ENCODE results near the gene LPGAT1. TPM values are rescaled to one million over a fixed set of nuclear protein-coding genes. Genes with fewer than 3 reads are reported as not detected.

LPGAT1 gene
- total RNA-seq, 1 donor from 2014 or later = 35.5 TPM

GRCh38 chr1:211762206-211762605 is 68.4 kb downstream of the LPGAT1 start:
- no peak for DNase-seq (ENCODE audit: low read depth)
- TF ChIP-seq, protein P1, sequence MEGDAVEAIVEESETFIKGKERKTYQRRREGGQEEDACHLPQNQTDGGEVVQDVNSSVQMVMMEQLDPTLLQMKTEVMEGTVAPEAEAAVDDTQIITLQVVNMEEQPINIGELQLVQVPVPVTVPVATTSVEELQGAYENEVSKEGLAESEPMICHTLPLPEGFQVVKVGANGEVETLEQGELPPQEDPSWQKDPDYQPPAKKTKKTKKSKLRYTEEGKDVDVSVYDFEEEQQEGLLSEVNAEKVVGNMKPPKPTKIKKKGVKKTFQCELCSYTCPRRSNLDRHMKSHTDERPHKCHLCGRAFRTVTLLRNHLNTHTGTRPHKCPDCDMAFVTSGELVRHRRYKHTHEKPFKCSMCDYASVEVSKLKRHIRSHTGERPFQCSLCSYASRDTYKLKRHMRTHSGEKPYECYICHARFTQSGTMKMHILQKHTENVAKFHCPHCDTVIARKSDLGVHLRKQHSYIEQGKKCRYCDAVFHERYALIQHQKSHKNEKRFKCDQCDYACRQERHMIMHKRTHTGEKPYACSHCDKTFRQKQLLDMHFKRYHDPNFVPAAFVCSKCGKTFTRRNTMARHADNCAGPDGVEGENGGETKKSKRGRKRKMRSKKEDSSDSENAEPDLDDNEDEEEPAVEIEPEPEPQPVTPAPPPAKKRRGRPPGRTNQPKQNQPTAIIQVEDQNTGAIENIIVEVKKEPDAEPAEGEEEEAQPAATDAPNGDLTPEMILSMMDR (conservative IDR thresholded peaks at IDR 0.05; ENCODE audit: low read depth, low read length) = no peak

GRCh38 chr1:211761400-211761799 is 69.2 kb downstream of the LPGAT1 start:
- no peak for DNase-seq (ENCODE audit: low read depth)
- H3K4me3 ChIP-seq (ENCODE audit: low read depth, low read length) = no peak overlapping the region
- TF ChIP-seq, protein P1 (conservative IDR thresholded peaks at IDR 0.05; ENCODE audit: low read depth, low read length) = no peak

More at GRCh38 chr1:211762206-211762605, 68.4 kb downstream of the LPGAT1 start:
- H3K4me3 ChIP-seq (ENCODE audit: low read depth, low read length) = no peak overlapping the region

DNA sequence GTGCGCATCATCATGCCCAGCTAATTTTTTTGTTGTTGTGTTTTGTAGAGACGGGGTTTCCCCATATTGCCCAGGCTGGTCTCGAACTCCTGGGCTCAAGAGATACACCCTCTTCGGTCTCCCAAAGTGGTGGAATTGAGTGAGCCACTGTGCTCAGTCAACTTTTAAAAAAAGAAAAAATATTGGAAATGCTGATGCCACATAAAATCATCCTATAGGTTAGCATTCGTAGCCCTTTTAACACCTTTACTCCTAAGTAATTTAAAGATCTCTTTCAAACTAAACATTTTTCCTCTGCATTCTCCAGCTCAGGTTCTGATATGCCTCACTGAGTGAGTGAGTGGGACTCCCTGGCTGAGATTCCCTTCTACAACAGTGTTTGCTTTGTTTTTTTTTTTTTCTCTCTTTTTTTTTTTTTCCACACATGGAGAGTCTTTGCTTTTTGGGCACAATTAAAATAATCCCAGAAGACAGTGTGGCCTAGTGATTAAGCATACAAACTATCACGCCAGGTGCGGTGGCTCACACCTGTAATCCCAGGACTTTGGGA is 74.0 kb downstream of the LPGAT1 start:
- H3K4me3 ChIP-seq (ENCODE audit: low read depth, low read length) = no peak overlapping the region
- TF ChIP-seq, protein P1 (conservative IDR thresholded peaks at IDR 0.05; ENCODE audit: low read depth, low read length) = no peak
- no peak for DNase-seq (ENCODE audit: low read depth)

- DNase-seq (ENCODE audit: low read depth) = no peak
- no peak overlapping the region for H3K4me3 ChIP-seq (ENCODE audit: low read depth, low read length)
- TF ChIP-seq, protein P1 (conservative IDR thresholded peaks at IDR 0.05; ENCODE audit: low read depth, low read length) = no peak
Observed at GRCh38 chr1:211753649-211754251, 76.8 kb downstream of the LPGAT1 start.

DNA sequence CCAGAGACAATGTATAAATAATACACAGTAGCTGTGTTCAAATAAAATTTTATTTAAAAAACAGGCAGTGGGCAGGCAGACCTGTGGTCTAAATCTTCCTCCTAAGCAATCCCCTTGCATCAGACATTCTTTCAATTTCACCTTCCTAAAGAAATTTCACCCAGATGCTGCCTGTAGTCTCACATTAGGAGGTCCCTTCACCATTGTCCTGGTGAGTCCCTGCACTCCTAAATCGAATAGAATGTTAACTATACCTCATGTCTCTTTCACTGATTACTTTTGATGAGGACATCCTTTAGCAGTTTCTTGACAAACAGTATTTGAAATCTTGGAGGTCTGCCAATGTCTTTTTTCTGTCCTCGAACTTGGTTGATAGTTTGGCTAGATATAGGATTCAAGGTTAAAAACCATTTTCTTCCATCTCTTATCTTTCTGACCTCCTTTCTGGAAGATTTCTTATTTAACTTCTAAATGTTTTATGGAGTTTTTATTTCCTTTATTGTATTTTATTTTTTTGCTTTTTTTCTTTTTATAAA is 77.5 kb downstream of the LPGAT1 start:
- TF ChIP-seq, protein P1 (conservative IDR thresholded peaks at IDR 0.05; ENCODE audit: low read depth, low read length) = no peak
- H3K4me3 ChIP-seq (ENCODE audit: low read depth, low read length) = no peak overlapping the region
- no peak for DNase-seq (ENCODE audit: low read depth)

- no peak overlapping the region for H3K4me3 ChIP-seq (ENCODE audit: low read depth, low read length)
- TF ChIP-seq, protein P1 (conservative IDR thresholded peaks at IDR 0.05; ENCODE audit: low read depth, low read length) = no peak
- DNase-seq (ENCODE audit: low read depth) = no peak
Observed at GRCh38 chr1:211752317-211752716, 78.2 kb downstream of the LPGAT1 start.

- no peak overlapping the region for H3K4me3 ChIP-seq (ENCODE audit: low read depth, low read length)
- TF ChIP-seq, protein P1 (conservative IDR thresholded peaks at IDR 0.05; ENCODE audit: low read depth, low read length) = no peak
- no peak for DNase-seq (ENCODE audit: low read depth)
Observed at GRCh38 chr1:211751438-211751837, 79.1 kb downstream of the LPGAT1 start.
